ENCODE data around the gene CSPG4. TPM values are rescaled to one million over a fixed set of nuclear protein-coding genes. Genes with fewer than 3 reads are reported as not detected.
A peak's percentile ranks its signal among the peaks of the same experiment; 100 is the strongest.

The CSPG4 gene
- total and polyA plus RNA-seq, 9 of the 15 experiments (the other 6 are each of a cell fraction or from before 2014, with no cell fraction given), result under 0.01 to 0.07 (median 0.04) TPM; not detected in 5

- no peak for TF ChIP-seq ZNF384 (IDR thresholded peaks at IDR 0.05; ENCODE audit: low read depth, low read length)
- TF ChIP-seq ZNF311 (CRISPR knock-in tag; IDR thresholded peaks at IDR 0.05), result no peak
- no peak for TF ChIP-seq ZNF324 (CRISPR knock-in tag; IDR thresholded peaks at IDR 0.05)
- no peak for TF ChIP-seq RUNX1 (IDR thresholded peaks at IDR 0.05; ENCODE audit: low read depth)
- no peak for TF ChIP-seq CREB1 (IDR thresholded peaks at IDR 0.05)
- TF ChIP-seq CREB1 (CRISPR knock-in tag; IDR thresholded peaks at IDR 0.05), result no peak
- TF ChIP-seq ZNF23 (CRISPR knock-in tag; IDR thresholded peaks at IDR 0.05), result no peak
- TF ChIP-seq, protein P1, sequence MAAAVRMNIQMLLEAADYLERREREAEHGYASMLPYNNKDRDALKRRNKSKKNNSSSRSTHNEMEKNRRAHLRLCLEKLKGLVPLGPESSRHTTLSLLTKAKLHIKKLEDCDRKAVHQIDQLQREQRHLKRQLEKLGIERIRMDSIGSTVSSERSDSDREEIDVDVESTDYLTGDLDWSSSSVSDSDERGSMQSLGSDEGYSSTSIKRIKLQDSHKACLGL (CRISPR knock-in tag; IDR thresholded peaks at IDR 0.05; ENCODE audit: borderline replicate concordance, poor library complexity, severe bottlenecking), result no peak
- no peak for TF ChIP-seq SMAD2 (IDR thresholded peaks at IDR 0.05; ENCODE audit: low read depth, low read length)
- no peak for TF ChIP-seq KDM2B (CRISPR knock-in tag; IDR thresholded peaks at IDR 0.05)
- peak; percentile 68 for TF ChIP-seq CXXC5 (CRISPR knock-in tag; IDR thresholded peaks at IDR 0.05)
- no peak for TF ChIP-seq ZNF224 (CRISPR knock-in tag; IDR thresholded peaks at IDR 0.05)
- TF ChIP-seq ATF2 (CRISPR knock-in tag; IDR thresholded peaks at IDR 0.05), result no peak
- TF ChIP-seq IFI16 (CRISPR knock-in tag; IDR thresholded peaks at IDR 0.05), result no peak
- TF ChIP-seq POU5F1 (IDR thresholded peaks at IDR 0.05; ENCODE audit: borderline replicate concordance, low read depth, low read length, partially characterized antibody), result no peak
- no peak for TF ChIP-seq PURB (CRISPR knock-in tag; IDR thresholded peaks at IDR 0.05; ENCODE audit: low read depth)
- no peak for TF ChIP-seq SETDB1 (IDR thresholded peaks at IDR 0.05; ENCODE audit: low read length)
- TF ChIP-seq CBX1 (IDR thresholded peaks at IDR 0.05; ENCODE audit: low read depth), result peak; percentile 71
- no peak for TF ChIP-seq ZNF609 (CRISPR knock-in tag; IDR thresholded peaks at IDR 0.05; ENCODE audit: borderline replicate concordance)
- no peak for TF ChIP-seq ZC3H11A (IDR thresholded peaks at IDR 0.05; ENCODE audit: low read depth, low read length)
These were observed 45.6 kb upstream of the CSPG4 start (continued) for GRCh38 chr15:75758071-75758872.
